Suprapubic skin (tissue), 4 donors: Measurements from ENCODE around the gene TMEM8B. TPM values are rescaled to one million over a fixed set of nuclear protein-coding genes. Genes with fewer than 3 reads are reported as not detected.

ENCODE experiments used
- DNase-seq, 2 donors: peaks; one replicate each; pipeline ENCODE4 v3.0.0-alpha.2; 2019; ENCODE audit warnings: low spot score in 2 of 2
- H3K27ac ChIP-seq: fragments of 200-600 bp; sonication (generic); one replicate; pipeline ENCODE4 v1.5.1; 2019
- H3K27me3 ChIP-seq: fragments of 200-600 bp; sonication (generic); one replicate; pipeline ENCODE4 v1.5.1; 2019
- H3K36me3 ChIP-seq: fragments of 200-600 bp; sonication (generic); one replicate; pipeline ENCODE4 v1.5.1; 2019
- H3K4me1 ChIP-seq: fragments of 200-600 bp; sonication (generic); one replicate; pipeline ENCODE4 v1.5.1; 2019
- H3K4me3 ChIP-seq: fragments of 200-600 bp; sonication (generic); one replicate; pipeline ENCODE4 v1.5.1; 2019; ENCODE audit warnings: mild to moderate bottlenecking
- H3K9me3 ChIP-seq: fragments of 200-600 bp; sonication (generic); one replicate; pipeline ENCODE4 v1.5.1; 2019
- EP300 ChIP-seq: sonication (generic); formaldehyde crosslinking; IDR thresholded peaks from one replicate; pipeline ENCODE4 v1.6.1; 2017; ENCODE audit warnings: antibody characterized with exemption
- POLR2A ChIP-seq, 2 donors: fragments of 450-650 bp; IDR thresholded peaks; one replicate each; pipeline ENCODE4 v1.6.1; 2017; ENCODE audit warnings: antibody characterized with exemption in 2 of 2, mild to moderate bottlenecking in 2 of 2, moderate library complexity in 2 of 2
- POLR2AphosphoS5 ChIP-seq, 3 donors: sonication (generic); formaldehyde crosslinking; IDR thresholded peaks; one replicate each; pipeline ENCODE4 v1.6.1; 2017; ENCODE audit warnings: antibody characterized with exemption in 3 of 3
- WGBS: methylation state at CpG from one replicate; pipeline ENCODE4 v1.1.5; 2018; 5-methylcytosine and 5-hydroxymethylcytosine counted together
- total RNA-seq, 4 donors: library from RNA; depleted of rRNA; stranded (reverse); fragments of >200 nt; gene quantifications; one replicate each; pipeline ENCODE4 v1.1.0, GENCODE V29; 2016
- TF ChIP-seq, protein P1 (sequence below), 2 donors: fragments of 200-600 bp in 1 of 2; fragments of 450-650 bp in 1 of 2; sonication (generic) in 1 of 2; IDR thresholded peaks; one replicate each; pipeline ENCODE4 v1.5.1; 2016 to 2019; ENCODE audit warnings: antibody characterized with exemption in 2 of 2, mild to moderate bottlenecking in 1 of 2, moderate library complexity in 1 of 2

The TMEM8B gene
- total RNA-seq, 4 donors from 2014 or later = 5.0 to 11.7 (median 8.0) TPM

DNA sequence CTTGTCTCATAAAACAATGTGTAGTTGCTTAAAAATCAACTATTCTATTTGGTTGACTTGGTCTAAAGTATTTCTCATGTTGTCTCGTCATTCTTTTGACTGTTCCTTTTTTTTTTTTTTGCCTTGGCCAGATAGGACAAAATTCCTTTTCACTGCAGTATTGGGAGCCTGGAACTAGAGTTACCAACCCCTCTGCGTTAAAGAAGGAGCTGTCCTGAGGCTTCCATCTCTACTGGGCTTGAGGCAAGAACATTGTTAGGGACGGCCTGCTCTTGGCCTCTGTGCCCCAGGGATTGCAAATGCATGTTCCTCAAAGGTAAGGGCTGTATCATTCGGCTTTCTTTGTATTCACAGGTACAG lies 39.0 kb upstream of the TMEM8B start:
- WGBS = 27% methylated on average over 4 of the region's 4 CpGs
- no peak overlapping the region for H3K4me3 ChIP-seq
- H3K36me3 ChIP-seq = no peaks in the 10 kb centered on the region
- H3K27ac ChIP-seq = no peak overlapping the region
- peaks cover 32% of the 10 kb centered on the region for H3K4me1 ChIP-seq
- no peaks in the 10 kb centered on the region for H3K27me3 ChIP-seq
- no peaks in the 10 kb centered on the region for H3K9me3 ChIP-seq
- no peak for DNase-seq
- no peak for TF ChIP-seq POLR2AphosphoS5 (IDR thresholded peaks at IDR 0.05)
- no peak for TF ChIP-seq EP300

DNA sequence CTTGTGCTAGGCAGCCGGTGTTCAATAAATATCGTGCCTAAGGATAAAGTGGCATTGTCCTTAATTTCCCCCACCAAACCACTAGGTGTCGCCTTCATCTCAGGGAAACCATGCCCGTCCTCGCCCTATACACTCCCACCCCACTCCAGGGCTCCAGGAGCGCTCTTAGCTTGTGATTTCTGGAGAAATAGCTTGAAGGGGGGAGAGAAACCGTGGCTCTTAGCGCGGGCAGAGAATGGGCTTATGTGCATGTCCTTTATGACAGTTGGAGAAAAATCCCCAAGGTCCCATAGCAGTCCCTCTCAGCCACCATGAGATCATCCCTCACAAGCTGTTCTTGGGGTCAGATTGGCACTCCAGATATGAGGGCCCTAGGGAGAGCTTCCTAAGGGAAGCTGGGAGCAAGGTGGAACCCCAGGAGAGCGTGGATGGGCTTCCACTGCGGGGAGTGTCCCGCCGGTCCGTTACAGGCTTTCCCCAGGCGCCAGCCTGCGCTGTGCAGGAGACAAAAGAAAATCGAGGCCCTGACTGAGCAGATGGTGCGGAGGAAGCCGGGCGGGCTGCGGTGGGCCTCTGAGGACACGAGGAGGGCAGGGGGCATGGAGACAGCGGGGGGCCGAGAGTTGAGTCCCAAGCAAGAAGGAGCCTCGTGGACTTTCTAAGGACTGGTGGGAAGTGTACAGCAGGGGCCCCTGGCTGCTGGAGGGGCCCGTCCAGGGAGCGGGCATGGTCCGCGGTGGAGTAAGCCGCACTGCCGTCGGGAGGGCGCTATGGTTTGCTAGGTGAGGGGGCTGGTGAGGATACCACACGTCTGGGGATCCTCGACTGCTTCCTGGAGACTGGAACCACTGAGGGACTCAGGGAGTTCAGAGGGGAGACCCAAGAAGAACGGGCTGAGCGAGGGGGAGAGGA lies 38.4 kb upstream of the TMEM8B start:
- TF ChIP-seq POLR2AphosphoS5 (IDR thresholded peaks at IDR 0.05) = no peak
- TF ChIP-seq, protein P1, sequence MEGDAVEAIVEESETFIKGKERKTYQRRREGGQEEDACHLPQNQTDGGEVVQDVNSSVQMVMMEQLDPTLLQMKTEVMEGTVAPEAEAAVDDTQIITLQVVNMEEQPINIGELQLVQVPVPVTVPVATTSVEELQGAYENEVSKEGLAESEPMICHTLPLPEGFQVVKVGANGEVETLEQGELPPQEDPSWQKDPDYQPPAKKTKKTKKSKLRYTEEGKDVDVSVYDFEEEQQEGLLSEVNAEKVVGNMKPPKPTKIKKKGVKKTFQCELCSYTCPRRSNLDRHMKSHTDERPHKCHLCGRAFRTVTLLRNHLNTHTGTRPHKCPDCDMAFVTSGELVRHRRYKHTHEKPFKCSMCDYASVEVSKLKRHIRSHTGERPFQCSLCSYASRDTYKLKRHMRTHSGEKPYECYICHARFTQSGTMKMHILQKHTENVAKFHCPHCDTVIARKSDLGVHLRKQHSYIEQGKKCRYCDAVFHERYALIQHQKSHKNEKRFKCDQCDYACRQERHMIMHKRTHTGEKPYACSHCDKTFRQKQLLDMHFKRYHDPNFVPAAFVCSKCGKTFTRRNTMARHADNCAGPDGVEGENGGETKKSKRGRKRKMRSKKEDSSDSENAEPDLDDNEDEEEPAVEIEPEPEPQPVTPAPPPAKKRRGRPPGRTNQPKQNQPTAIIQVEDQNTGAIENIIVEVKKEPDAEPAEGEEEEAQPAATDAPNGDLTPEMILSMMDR (IDR thresholded peaks at IDR 0.05) = peak; percentile 70 to 89
- TF ChIP-seq POLR2A (IDR thresholded peaks at IDR 0.05) = no peak
- TF ChIP-seq EP300 = no peak
- peak overlapping the region; percentile 54 for H3K4me3 ChIP-seq
- peak overlapping the region; percentile 70 for H3K27ac ChIP-seq

DNA sequence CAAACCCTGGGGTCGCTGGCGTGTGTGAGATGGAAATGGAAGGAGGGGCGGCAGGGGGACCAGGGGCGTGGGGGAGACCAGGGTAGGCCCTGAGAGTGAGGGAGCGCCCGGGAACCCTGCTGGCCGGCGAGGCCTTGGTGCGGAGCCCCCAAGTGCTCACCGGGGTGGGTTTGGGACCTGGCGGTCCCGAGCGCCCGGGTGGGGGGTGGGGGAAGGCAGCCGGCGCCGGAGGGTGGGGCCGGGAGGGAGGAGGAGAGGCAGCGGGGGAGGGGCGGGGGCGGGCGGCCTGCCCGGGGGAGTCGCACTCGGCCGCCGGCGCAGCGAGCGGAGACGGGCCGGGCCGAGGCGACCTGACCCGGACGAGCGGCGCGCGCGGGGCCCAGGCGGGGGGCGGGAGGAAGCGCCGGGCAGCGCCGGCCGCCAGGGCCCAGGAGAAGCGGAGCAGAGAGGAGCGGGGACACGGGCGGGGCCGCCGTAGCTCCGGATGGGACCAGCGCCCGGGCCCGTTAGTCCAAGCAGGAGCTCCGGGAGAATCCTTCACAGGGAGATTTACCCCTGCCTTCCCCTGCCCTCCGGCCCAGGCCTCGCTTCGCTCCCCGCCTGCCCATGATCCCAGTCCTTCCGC lies 37.6 kb upstream of the TMEM8B start, which contains the start of gene NPR2:
Gene NPR2, plus strand, starts transcription at position 295 of the 625 bp plus-strand sequence. CDS start 818 bp downstream, outside the sequence.
- peak in 1 of 2 donors; percentile 71 for DNase-seq
- 19% methylated on average over 16 of the region's 64 CpGs for WGBS
- Histone ChIP-seq H3K4me3 (peak within 1 kb of the TSS; percentile 54), H3K27me3 (no peaks in the 10 kb centered on the region), H3K27ac (peak within 1 kb of the TSS; percentile 70), H3K9me3 (no peaks in the 10 kb centered on the region), H3K4me1 (peaks cover 32% of the 10 kb centered on the region), H3K36me3 (no peaks in the 10 kb centered on the region)
- TF ChIP-seq, protein P1 (IDR thresholded peaks at IDR 0.05) = no peak
- TF ChIP-seq EP300 = no peak
- no peak for TF ChIP-seq POLR2A (IDR thresholded peaks at IDR 0.05)
- TF ChIP-seq POLR2AphosphoS5 (IDR thresholded peaks at IDR 0.05) = no peak

More for the DNA sequence above, 38.4 kb upstream of the TMEM8B start:
- H3K9me3 ChIP-seq = no peaks in the 10 kb centered on the region
- 46% methylated on average over 30 of the region's 37 CpGs for WGBS
- no peaks in the 10 kb centered on the region for H3K36me3 ChIP-seq
- peaks cover 32% of the 10 kb centered on the region for H3K4me1 ChIP-seq
- DNase-seq = peak; percentile 83 to 89
- no peaks in the 10 kb centered on the region for H3K27me3 ChIP-seq

DNA sequence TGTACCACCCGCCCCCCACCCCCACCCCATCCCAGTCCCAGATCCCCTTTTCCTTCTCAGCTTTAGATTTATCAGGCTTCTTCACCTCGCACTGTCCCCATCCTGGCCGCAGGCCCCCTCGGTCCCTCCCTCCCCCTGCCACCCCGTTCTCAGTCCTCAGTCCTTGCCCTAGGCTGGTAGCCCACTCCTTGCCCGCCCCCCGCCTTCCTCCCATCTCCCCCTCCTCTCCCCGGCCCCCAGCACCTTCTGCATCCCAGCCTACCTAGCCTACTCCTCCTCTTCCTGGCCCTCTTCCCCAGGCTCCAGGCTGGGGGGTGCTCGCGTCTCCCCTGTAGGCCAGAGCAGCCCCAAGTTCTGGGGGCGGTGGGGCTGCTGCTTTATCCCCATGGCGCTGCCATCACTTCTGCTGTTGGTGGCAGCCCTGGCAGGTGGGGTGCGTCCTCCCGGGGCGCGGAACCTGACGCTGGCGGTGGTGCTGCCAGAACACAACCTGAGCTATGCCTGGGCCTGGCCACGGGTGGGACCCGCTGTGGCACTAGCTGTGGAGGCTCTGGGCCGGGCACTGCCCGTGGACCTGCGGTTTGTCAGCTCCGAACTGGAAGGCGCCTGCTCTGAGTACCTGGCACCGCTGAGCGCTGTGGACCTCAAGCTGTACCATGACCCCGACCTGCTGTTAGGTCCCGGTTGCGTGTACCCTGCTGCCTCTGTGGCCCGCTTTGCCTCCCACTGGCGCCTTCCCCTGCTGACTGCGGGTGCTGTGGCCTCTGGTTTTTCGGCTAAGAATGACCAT lies 36.8 kb upstream of the TMEM8B start:
- Histone ChIP-seq H3K27ac (peak overlapping the region; percentile 70), H3K4me1 (peaks cover 32% of the 10 kb centered on the region), H3K4me3 (peak overlapping the region; percentile 54), H3K36me3 (no peaks in the 10 kb centered on the region), H3K27me3 (no peaks in the 10 kb centered on the region), H3K9me3 (no peaks in the 10 kb centered on the region)
- peak; percentile 71 to 81 for DNase-seq
- TF ChIP-seq POLR2A (IDR thresholded peaks at IDR 0.05) (no peak), EP300 (no peak), POLR2AphosphoS5 (IDR thresholded peaks at IDR 0.05) (no peak)
- WGBS = 68% methylated on average over 24 of the region's 34 CpGs

DNA sequence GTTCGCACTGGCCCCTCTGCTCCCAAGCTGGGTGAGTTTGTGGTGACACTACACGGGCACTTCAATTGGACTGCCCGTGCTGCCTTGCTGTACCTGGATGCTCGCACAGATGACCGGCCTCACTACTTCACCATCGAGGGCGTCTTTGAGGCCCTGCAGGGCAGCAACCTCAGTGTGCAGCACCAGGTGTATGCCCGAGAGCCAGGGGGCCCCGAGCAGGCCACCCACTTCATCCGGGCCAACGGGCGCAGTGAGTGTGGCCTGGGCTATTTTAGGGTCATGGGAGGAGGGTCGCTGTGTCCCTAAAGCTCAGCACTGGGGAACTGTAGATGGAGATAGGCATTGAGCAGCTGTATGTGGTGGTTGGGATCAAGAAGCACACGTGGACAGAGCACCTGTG lies 36.2 kb upstream of the TMEM8B start:
- no peak for TF ChIP-seq POLR2AphosphoS5 (IDR thresholded peaks at IDR 0.05)
- peak overlapping the region; percentile 54 for H3K4me3 ChIP-seq
- peaks cover 32% of the 10 kb centered on the region for H3K4me1 ChIP-seq
- H3K36me3 ChIP-seq = no peaks in the 10 kb centered on the region
- WGBS = 76% methylated on average over 2 of the region's 14 CpGs
- H3K27ac ChIP-seq = no peak overlapping the region
- H3K27me3 ChIP-seq = no peaks in the 10 kb centered on the region
- no peaks in the 10 kb centered on the region for H3K9me3 ChIP-seq
- DNase-seq = no peak

DNA sequence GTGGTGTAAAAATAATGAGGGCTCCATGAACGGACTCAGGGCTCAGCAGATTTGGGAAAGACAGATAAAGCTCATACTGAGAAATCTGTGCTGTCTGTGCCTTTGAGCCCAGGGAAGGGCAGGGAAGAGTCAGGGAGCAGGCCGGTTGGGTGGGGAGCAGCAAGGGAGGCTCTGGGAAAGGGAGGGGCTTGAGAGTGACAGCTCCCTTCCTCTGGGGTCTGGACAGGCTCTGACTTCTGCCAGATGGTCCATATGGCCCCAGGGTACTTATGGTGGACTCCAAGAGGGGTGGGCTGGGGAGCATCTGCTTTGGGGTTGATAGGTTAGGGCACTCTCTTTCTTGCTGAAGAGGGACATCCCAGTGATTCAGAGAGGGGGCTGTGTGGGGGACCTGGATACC lies 35.6 kb upstream of the TMEM8B start:
- Histone ChIP-seq H3K27ac (no peak overlapping the region), H3K4me1 (peaks cover 32% of the 10 kb centered on the region), H3K4me3 (no peak overlapping the region), H3K36me3 (no peaks in the 10 kb centered on the region), H3K9me3 (no peaks in the 10 kb centered on the region), H3K27me3 (no peaks in the 10 kb centered on the region)
- WGBS = 56% methylated on average over 2 of the region's 2 CpGs
- TF ChIP-seq EP300 (no peak), POLR2A (IDR thresholded peaks at IDR 0.05) (no peak), POLR2AphosphoS5 (IDR thresholded peaks at IDR 0.05) (no peak)
- TF ChIP-seq, protein P1 (IDR thresholded peaks at IDR 0.05) = no peak
- DNase-seq = no peak
